NCI-H446 treated with DMSO at 0.1 percent for 48 hours (cell line): Measurements from ENCODE around the gene ZSCAN2.
"Not testable (repeated sequence)": the region's sequence is repeated elsewhere in the genome, so short reads cannot be mapped to it uniquely, and the experiment has no call there.

ENCODE experiments used
- DNase-seq: peaks from one replicate; lab custom pipeline; 2025; lab: John Stamatoyannopoulos, UW

The ZSCAN2 gene

DNA sequence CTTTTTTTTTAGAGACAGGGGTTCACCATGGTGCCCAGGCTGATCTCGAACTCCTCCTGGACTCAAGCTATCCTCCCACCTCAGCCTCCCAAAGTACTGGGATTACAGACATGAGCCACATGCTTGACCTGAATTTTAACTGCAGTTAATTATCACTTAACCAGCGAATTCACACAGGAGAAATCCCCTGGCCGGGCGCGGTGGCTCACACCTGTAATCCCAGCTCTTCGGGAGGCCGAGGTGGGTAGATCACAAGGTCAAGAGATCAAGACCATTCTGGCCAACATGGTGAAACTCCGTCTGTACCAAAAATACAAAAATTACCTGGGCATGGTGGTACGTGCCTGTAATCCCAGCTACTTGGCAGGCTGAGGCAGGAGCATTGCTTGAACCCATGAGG, 41.1 kb downstream of the ZSCAN2 start:
- not testable (repeated sequence) for DNase-seq

DNA sequence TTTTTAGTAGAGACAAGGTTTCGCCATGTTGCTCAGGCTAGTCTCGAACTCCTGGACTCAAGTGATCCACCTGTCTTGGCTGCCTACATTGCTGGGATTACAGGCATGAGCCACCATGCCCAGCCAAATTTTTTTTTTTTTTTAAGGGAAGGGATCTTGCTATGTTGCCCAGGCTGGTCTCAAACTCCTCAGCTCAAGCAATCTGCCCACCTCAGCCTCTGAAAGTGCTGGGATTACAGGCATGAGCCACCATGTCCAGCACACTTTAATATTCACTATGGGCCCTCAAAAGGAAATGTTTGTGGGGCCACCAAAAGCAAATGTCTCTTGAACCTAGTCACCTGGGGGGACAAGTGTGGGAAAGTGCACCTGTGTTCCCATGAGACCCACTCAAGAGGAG, 41.8 kb downstream of the ZSCAN2 start:
- not testable (repeated sequence) for DNase-seq

DNA sequence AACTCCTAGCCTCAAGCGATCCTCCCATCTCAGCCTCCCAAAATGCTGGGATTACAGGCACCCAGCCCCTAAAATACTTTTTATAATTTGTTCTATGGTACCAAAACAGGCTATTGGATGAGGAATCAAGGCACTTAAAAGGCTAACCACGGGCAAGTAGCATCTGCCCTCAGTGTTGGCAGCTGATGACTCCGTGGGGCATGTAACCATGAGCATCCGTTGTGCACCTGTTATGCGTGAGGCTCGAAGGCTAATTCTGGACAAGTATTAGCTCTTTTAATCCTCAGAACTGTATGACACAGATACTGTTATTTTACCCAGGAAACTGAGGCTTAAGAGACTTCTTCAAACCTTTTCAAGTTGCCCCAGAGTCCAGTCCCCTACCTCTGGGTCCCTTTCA, 43.0 kb downstream of the ZSCAN2 start:
- DNase-seq, result no peak

DNA sequence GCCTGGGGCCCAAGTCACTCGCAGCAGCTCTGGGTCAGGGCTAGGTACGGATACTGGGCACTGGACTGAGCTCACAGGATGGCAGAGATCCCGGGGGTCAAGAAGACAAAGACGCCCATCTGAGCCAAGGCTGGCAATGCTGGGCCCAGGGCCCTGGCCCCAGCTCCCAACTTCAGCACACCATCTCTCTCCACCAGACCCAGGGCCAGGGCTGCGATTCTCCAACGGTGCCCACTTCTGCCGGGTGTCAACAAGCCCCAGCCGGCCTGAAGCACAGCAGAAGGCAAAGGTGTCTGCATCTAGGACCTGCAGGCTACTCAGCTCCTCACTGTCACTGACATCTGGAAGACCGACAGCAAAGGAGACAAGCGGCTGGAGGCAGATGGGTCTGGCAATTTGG, 44.7 kb downstream of the ZSCAN2 start:
- DNase-seq, result no peak

DNA sequence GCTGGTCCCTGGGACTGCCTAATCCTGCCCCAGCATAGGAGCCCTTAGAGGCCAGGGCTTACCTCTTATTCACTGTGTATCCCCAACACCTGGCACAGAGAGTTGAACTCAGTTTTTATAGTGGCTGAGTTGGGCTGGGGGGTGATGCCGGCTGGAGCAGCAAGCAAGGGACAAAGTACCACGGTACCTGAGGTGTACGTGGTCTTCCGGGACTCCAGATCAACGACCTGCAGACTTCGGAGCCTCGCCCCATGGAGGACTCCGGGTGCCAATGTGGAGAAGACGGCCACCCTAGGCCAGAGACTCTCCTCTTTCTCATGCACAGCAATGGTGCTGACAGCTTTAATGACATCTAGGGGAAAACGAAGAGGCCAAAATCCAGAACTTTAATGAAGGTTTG, 45.2 kb downstream of the ZSCAN2 start:
- DNase-seq, result no peak

DNA sequence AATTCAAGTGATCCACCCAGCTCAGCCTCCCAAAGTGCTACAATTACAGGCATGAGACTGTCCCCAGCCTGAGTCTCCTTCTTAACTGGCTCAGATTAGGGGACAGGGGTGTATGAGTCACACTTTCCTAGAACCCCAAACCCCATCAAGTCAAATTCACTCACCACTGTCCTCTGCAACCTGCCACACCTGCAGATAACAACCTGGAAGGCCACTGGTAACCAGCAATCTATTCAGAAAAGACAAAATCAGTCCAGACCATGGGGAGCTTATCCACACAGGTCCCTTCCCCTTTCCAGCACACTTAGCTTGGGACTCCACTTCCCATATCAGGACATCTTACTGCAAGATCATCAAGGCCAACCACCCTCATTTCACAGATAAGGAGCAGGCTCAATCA, 46.9 kb downstream of the ZSCAN2 start:
- no peak for DNase-seq

DNA sequence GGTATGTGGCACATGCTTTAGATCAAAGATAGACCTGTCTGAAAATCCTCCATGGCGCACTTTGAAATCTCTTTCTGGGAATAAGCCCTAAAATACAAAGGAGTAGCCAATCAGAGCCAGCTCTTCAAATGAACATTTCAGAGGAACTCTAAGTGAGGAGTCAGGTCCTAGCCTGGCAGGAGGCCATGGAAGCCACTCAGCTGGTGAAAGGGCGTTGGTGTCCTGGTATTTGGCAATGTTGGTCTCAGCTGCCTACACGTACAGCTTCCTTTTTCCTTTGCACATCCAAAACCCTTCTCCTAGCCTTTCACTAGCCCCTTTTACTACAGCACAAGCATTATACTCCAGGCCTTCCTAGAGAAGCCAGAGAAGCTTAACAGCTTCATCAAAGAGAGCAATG, 47.7 kb downstream of the ZSCAN2 start:
- DNase-seq, result no peak

DNA sequence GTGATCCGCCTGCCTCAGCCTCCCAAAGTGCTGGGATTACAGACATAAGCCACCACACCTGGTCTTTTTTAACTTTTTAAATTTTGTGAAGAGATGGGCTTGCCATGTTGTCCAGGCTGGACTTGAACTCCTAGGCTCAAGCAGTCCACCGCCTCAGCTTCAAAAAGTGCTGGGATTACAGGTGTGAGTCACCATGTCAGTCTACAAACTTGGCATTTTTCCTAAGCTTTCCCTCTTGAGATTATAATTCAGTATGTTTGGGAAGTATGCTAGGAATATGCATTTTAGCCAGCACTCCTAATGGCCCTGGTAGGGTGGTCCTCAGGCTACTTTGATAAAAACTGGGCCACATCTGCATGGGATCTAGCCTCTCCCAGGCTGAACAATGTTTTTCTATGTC, 48.9 kb downstream of the ZSCAN2 start:
- DNase-seq, result no peak

DNA sequence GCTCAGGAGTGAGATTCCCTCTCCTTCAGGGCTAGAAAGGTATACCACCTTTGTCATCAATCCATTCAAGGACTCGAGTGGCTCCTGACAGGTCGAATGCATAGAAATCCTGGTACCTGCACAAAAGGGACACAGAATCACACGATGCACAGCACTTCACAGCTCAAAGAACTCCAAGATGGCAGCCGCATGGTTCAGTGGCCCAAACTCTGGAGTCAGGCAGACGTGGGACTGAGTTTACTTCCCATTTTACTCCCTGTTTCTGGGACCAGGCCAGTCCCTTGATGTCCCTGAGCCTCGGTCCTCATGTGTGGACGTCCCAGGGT, 52.7 kb downstream of the ZSCAN2 start:
- DNase-seq, result no peak

DNA sequence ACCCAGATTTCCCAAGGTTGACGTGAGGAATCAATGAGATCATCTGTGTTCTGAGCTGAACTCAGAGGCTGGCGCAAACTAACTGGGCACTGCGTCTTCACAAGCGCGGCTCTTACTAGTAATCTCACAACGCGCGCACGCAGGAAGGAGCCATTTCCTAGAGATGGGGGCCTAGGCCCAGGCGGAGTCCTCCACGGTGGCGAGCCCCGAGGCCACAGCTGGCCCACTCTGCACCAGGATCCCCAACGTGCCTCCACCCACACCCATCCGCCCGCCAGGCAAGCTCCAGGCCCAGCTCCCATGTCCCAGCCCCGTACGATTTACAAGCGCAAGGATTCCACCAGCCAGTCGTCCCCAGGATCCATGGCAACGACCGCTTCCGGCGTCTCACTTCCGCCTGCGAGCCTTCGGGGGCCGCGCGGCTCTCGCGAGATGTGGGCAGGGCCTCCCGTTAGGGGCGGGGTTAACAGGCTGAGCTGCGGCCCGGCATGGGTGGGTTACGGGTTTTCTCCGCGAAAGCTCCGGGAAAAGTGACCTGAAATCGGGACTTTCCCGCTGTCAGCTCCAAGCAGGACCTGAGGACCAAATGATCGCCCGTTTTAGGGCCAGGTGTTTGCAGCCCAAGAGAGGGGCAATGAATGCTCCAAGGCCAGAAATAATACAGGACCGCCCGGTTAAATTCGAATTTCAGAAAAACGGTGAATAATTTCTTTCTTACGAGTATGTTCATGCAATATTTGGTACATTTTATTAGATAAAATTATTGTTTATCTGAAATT, 53.3 kb downstream of the ZSCAN2 start, which contains the start of gene WDR73:
TSS of gene WDR73 (minus strand) at position 374 of the 779 bp plus-strand sequence. CDS start at position 365, 9 bp downstream.
- DNase-seq, result peak; percentile 84

DNA sequence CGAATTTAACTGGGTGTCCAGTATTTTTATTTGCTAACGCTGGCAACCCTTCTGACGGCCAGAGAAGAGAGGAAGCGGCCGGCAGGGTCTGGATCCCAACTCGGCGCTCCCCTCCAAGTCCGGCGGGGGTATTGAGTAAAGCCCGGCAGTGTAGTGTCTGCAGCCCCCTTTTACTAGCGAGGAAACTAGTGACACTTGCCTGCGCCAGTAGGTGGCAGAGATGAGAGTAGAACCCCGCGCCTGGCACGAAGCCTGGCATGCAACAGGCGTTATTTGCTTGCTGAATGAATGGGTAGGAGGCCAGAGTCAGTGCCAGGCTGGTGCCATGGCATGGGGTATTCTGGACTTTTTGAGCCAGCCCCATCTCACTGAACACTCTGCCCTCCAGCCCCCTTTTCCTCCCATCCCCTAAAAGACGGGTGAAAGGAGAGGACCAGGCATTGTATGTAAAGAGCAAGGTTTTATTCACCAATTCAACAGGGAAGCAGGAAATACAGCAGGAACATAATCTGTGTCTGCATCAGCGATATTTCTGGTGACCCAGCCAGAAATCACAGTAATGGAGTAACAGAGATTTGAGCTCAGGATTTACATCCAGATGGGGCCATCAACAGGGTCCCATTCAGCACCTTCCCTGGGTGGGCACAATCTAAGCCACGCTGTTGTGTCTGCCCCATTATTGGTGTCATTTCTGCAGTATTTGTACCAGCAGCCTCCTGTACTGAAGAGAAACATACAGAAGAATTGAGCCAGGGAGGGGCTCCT, 54.1 kb downstream of the ZSCAN2 start:
- DNase-seq, result peak; percentile 73

DNA sequence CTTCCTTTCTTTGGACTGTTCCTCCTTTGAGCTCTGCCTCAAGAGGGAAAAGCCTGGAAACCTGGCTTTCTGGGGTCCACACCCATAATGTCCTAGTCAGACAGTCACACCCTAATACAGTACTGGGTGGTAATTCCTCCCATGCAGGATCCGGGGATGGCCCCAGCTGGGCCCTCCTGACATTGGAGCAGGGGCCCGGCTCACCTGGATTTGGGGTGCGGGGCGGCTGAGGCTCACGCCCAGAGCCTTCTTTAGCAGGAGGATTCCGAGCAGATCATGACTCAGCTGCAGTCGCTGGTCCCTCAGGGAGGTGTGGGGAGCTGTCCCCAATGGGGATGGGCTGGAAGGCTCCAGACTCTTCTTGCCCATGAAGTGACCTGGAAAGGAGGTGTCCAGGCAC, 56.2 kb downstream of the ZSCAN2 start:
- DNase-seq, result no peak

DNA sequence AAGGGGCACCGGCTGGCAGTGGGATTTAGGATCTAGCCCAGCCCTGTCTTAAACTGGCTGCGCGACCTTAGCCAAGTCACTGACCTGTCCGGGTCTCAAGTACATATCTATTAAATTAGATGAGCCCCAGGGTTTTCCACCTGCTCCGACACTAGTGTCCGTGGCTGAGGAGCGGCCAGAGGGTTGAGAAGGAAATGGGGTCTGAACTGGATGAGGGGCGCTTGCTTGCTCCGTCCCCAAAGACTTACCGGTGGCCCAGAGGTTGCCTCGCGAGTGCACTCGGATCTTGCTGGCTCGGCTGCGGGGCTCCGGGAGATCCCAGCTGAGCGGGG, 56.9 kb downstream of the ZSCAN2 start:
- no peak for DNase-seq

DNA sequence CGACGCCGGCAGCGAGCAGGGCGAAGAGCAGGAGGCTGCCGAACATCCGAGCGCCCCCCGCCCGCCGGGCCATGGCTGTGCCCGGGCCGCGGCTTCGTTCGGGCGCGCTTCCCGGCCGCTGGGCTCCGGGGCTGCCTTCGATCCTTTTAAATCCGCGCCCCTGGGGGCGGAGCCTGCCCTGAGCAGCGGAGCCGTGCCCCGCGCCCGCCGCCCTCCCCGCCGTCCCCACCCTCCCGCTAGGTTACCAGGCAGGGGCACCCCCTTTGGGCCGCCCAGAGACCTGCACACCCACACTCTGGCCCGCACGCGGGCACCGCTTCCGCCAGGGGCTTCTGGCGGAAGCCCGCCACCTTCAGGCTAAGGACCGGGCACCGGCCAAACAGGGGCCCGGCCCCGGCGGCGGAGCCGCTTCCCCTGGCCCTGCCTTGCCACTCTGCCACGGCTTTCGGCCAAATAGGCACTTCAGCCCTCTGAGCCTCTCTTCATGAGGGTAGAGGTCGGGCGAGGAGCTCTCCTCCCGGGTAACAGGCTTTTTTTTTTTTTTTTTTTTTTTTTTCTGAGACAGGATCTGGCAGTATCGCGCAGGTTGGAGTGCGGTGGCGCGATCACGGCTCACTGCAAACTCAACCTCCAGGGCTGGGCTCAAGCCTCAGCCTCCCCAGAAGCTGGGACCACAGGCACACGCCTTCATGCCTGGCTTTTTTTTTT, 57.4 kb downstream of the ZSCAN2 start, which contains the start of gene NMB:
TSS of gene NMB (minus strand) at position 120 of the 708 bp plus-strand sequence. CDS start at position 73, 47 bp downstream.
- DNase-seq, result peak; percentile 60

DNA sequence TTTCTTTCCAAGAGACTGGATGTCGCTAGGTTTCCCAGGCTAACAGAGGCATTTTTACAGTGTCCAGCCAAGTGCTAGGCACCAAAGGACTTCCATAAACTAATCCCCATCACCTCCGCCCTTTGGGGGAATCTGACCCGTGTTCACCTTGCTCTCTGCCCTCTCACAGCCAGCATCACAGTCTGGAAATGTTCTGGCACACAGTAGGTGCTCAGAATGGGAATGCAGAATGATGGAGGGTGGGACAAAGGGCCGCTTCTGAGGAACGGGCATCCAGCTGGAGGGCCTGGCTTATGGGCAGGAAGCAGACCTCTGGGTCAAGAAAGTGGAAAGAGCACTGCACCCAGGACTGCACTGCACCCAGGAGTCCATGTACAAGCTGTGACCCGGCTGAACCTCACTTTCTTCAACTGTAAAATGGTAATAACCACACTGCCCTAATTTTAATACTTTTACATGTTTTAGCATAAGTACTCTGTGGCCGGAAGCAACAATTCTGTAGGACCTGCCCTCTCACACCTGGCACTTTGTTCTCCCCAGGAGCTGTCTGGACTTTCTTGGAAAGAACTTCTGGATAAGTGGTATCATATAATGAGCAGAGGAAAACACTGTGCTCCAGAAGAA, 58.1 kb downstream of the ZSCAN2 start:
- no peak for DNase-seq

DNA sequence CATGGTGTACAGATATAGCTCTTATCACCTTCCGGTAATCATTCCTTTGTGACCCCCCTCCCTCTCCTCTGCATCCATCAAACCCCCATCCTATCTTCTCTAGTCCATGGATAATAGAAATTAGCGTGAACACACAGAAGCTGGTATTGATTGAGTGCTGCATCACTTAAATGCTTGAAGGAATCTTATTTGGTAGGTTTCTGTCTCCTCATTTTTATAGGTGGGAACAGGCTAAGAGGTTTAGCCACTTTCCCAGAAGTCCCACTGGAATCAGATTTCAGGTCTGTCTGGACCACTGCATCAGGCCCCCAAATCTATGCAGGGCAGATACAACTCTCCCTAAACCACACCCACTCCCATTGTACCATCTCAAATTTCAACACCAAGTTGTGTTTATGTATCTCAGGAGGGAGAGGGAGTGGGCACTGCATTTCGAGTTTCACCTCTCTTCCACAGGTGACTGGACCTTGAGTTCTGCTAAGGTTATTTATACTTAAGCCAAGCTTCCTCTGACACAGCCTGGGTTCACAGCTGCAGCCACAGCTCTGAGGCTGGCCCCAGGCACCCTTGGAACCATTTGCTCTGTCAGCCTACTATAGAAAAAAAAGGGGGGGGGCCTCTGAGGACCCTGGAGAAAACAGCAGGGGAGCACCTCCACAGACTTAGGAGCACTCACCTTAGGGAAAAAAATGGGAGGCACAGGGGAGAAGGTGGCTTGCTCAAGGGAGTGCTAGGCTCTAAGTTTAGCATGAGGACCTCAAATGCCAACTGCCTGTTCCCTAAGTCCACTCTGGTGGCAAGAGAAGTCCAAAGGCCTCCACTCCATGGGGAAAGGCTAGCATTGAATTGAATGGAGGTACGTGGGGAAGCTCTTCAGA, 59.3 kb downstream of the ZSCAN2 start:
- DNase-seq, result no peak

DNA sequence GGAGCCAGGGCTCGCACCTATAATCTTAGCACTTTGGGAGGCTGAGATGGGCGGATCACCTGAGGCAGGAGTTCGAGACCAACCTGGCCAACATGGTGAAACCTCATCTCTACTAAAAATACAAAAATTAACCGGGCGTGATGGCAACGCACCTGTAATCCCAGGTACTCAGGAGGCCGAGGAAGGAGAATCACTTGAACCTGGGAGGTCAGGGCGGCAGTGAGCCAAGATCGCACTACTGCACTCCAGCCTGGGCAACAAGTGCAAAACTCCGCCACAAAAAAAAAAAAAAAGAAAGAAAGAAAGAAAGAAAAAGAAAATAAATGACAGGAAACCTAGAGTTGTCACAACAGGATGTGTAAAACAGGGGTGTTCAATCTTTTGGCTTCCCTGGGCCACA, 60.2 kb downstream of the ZSCAN2 start:
- no peak for DNase-seq

DNA sequence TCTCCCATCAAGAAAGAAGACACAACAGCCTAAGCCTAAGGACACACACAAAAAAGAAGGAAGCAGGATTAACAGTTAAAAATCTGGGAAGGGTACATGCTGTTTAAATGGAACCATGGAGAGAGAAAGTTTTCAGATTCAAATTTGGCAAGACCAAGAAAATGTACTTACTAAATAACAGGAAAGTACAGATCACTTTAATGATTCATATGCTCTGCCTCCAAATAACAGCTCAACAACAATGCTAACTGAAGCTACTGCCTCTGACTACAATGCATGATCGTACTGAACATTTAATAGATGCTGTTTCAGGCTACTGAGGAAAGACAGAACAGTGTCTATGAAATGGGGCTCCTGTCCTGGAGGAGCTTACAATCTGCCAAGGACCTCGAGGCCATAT, 65.6 kb downstream of the ZSCAN2 start:
- DNase-seq, result no peak

DNA sequence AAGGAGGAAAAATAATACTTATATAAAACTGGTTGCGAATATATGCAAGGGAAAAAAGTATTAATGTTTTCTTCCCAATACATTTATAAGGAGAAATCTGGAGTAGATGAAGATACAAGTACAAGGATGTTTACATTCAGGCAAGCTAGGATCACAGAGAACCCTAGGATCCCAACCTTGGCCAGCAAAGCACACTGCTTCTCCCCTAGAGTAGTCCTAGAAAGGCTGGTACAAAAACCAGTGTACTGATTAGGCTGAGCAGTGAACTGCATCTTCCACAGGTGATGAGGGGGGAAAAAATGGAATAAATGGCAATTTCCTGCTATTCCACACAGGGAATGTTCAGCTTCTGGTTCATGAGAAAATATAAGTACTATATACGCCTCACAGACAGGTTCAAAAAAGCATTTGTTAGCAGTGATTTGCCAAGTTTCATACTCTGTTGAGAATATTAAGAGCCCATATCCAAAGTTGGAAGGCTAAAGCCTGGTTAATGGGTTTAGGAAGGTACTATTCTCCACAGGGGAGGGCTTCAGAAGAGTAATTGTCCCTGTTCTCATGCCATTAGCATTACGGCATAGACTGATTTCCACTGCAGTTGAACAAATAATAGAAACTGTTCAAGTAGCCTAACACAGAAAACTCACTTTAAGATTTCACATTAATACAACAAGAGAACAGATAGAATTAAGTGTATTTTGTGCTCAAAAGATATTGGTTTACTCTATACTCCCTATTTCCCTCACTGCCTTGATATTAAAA, 67.6 kb downstream of the ZSCAN2 start:
- DNase-seq, result no peak

DNA sequence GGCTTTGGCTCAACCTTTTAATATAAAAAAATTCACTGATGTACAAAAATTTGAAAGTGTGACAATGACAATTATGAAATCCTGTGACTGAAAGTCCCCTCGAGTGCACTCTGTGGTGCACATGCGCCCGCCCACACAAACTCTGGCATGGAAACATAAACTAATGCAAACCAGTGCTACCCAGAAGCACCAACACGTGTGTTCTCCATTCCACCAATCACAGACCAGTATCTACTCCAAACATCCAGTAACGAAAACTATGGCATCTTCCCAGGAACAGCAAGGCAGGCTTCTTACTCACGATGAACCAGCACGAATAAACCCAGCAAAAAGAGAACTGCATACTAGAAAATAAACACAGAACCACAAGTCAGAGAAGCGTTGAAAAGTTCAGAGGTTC, 68.9 kb downstream of the ZSCAN2 start:
- DNase-seq, result no peak

DNA sequence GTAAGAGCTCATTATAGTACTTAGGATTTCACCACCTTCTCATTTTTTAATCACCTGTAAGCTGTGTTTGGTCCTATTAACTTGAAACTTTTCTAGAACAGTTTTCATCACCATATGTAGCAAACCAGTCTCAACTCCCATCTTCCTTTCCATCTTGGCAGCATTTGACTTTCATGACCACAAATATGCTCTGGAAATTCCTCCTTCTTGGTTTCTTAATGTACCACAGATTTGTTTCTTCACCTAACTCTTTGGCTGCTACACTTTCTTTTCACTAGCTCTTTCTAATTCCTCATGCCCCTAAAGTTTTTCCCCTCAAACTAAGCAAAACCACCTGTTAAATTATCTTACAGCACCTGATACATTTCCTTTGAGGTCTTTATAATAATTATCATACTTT, 70.4 kb downstream of the ZSCAN2 start:
- no peak for DNase-seq
